SK-N-SH (cell line): ENCODE results near the gene FRMD1. TPM values are rescaled to one million over a fixed set of nuclear protein-coding genes. Genes with fewer than 3 reads are reported as not detected.

ENCODE experiments used
- CTCF ChIA-PET: fragments of 300-600, 350-600 bp; formaldehyde crosslinking; extraction: SDS; loops from one replicate; lab custom pipeline; 2021; lab: Yijun Ruan, JAX
- POLR2A ChIA-PET: fragments of 350-600 bp; sonication (Branson Sonifier 250); formaldehyde crosslinking; extraction: SDS; loops from one replicate; lab custom pipeline; 2020; ENCODE audit warnings: antibody characterized with exemption, inconsistent platforms; lab: Yijun Ruan, JAX
- DNase-seq: peaks from one replicate; pipeline ENCODE4 v3.0.0; 2012
- H2AFZ ChIP-seq: fragments of 200-600 bp; sonication (generic); 2 replicates; pipeline ENCODE4 v1.8.1; 2016; ENCODE audit warnings: antibody characterized with exemption, mild to moderate bottlenecking, low read depth
- H3F3A ChIP-seq: fragments of 200-600 bp; sonication (generic); replicated peaks from 2 replicates; pipeline ENCODE3; 2016; ENCODE audit warnings: antibody characterized with exemption, mild to moderate bottlenecking; ENCODE audit not compliant: insufficient read depth
- H3K27ac ChIP-seq, 2 experiments: fragments of 200-500 bp in 1 of 2; fragments of 200-600 bp in 1 of 2; sonication (Bioruptor generic) in 1 of 2; sonication (generic), shearing (Covaris generic) in 1 of 2; 2 replicates each; pipeline versions ENCODE4 v1.5.1 to v1.6.1; 2014 to 2016; ENCODE audit warnings: low read depth in 2 of 2, inconsistent platforms in 1 of 2, low read length in 1 of 2, mild to moderate bottlenecking in 1 of 2, mixed read lengths in 1 of 2
- H3K27me3 ChIP-seq: fragments of 200-600 bp; sonication (generic), shearing (Covaris generic); 2 replicates; pipeline ENCODE4 v1.6.1; 2016; ENCODE audit warnings: mixed run types; ENCODE audit not compliant: insufficient read depth
- H3K36me3 ChIP-seq, 2 experiments: fragments of 200-500 bp in 1 of 2; fragments of 200-600 bp in 1 of 2; sonication (Bioruptor generic) in 1 of 2; sonication (generic) in 1 of 2; replicated peaks in 1 of 2; 2 replicates each; pipeline versions ENCODE3 to v1.5.1; 2014 to 2016; ENCODE audit warnings: low read length in 1 of 2, mild to moderate bottlenecking in 1 of 2; ENCODE audit not compliant: insufficient read depth in 2 of 2, control insufficient read depth in 1 of 2
- H3K4me1 ChIP-seq, 2 experiments: fragments of 200-500 bp in 1 of 2; fragments of 200-600 bp in 1 of 2; sonication (Bioruptor generic) in 1 of 2; sonication (generic), shearing (Covaris generic) in 1 of 2; 2 replicates each; pipeline versions ENCODE4 v1.5.1 to v1.6.1; 2014 to 2016; ENCODE audit warnings: low read depth in 1 of 2, low read length in 1 of 2, mixed run types in 1 of 2; ENCODE audit not compliant: insufficient read depth in 2 of 2, control insufficient read depth in 1 of 2
- H3K4me2 ChIP-seq: fragments of 200-600 bp; sonication (generic), shearing (Covaris generic); 2 replicates; pipeline ENCODE4 v1.6.1; 2017; ENCODE audit warnings: mixed run types
- H3K4me3 ChIP-seq, 2 experiments: fragments of 200-500 bp in 1 of 2; fragments of 200-600 bp in 1 of 2; sonication (Bioruptor generic) in 1 of 2; sonication (generic), shearing (Covaris generic) in 1 of 2; 2 replicates each; pipeline versions ENCODE4 v1.5.1 to v1.8.1; 2014 to 2016; ENCODE audit warnings: low read depth in 2 of 2, inconsistent platforms in 1 of 2, low read length in 1 of 2, mild to moderate bottlenecking in 1 of 2, mixed read lengths in 1 of 2, moderate library complexity in 1 of 2
- H3K79me2 ChIP-seq: fragments of 200-600 bp; sonication (generic); 2 replicates; pipeline ENCODE4 v1.8.1; 2017; ENCODE audit warnings: mild to moderate bottlenecking; ENCODE audit not compliant: insufficient read depth
- H3K9ac ChIP-seq: fragments of 200-600 bp; sonication (generic); 2 replicates; pipeline ENCODE4 v1.6.1; 2017; ENCODE audit warnings: mixed run types
- H3K9me2 ChIP-seq: fragments of 200-600 bp; sonication (generic); 2 replicates; pipeline ENCODE4 v1.6.1; 2017; ENCODE audit warnings: mixed run types
- H3K9me3 ChIP-seq: fragments of 200-600 bp; sonication (generic); 2 replicates; pipeline ENCODE4 v1.6.1; 2017; ENCODE audit warnings: mixed run types, mild to moderate bottlenecking, moderate library complexity
- H4K20me1 ChIP-seq: fragments of 200-600 bp; sonication (generic); 2 replicates; pipeline ENCODE4 v1.6.1; 2017; ENCODE audit warnings: mild to moderate bottlenecking, mixed run types; ENCODE audit not compliant: insufficient read depth
- EP300 ChIP-seq, 2 experiments: IDR thresholded peaks; 2 replicates each; pipeline versions ENCODE4 v1.4.0 to v1.6.1; 2012; ENCODE audit warnings: borderline replicate concordance in 1 of 2, low read depth in 1 of 2, low read length in 1 of 2
- FOSL2 ChIP-seq: IDR thresholded peaks from 2 replicates; pipeline ENCODE4 v1.4.0; 2012; ENCODE audit warnings: low read depth, mild to moderate bottlenecking, moderate library complexity, borderline replicate concordance
- GATA2 ChIP-seq: sonication (generic); formaldehyde crosslinking; IDR thresholded peaks from 2 replicates; pipeline ENCODE4 v1.5.0; 2020; ENCODE audit warnings: mild to moderate bottlenecking, missing genetic modification reagents
- MEF2A ChIP-seq: IDR thresholded peaks from 2 replicates; pipeline ENCODE4 v1.4.0; 2012; ENCODE audit warnings: low read depth, borderline replicate concordance
- MXI1 ChIP-seq: IDR thresholded peaks from 2 replicates; pipeline ENCODE4 v1.6.1; 2012; ENCODE audit warnings: mild to moderate bottlenecking, low read depth, low read length, improper control_type of control experiment
- RCOR1 ChIP-seq: fragments of 150-350 bp; IDR thresholded peaks from 2 replicates; pipeline ENCODE4 v1.6.1; 2017; ENCODE audit warnings: antibody characterized with exemption, low read length
- WGBS: methylation state at CpG from one replicate; pipeline ENCODE4 v1.1.6; 2017; ENCODE audit warnings: low lambda C conversion rate; 5-methylcytosine and 5-hydroxymethylcytosine counted together
- polyA plus RNA-seq, 3 experiments: library from polyadenylated mRNA; depleted of rRNA; stranded (reverse); fragments of >200 nt; gene quantifications; 2 replicates each; pipeline ENCODE4 v1.2.3, GENCODE V29; 2012
- TF ChIP-seq, protein P1 (sequence below): IDR thresholded peaks from 2 replicates; pipeline ENCODE4 v1.4.0; 2012; ENCODE audit warnings: low read depth, borderline replicate concordance
- TF ChIP-seq, protein P2 (sequence below): IDR thresholded peaks from 2 replicates; pipeline ENCODE4; 2012
- TF ChIP-seq, protein P3 (sequence below): fragments of 150-350 bp; IDR thresholded peaks from 2 replicates; pipeline ENCODE4 v1.6.1; 2016; ENCODE audit warnings: mild to moderate bottlenecking, low read depth, low read length
- TF ChIP-seq, protein P4 (sequence below): IDR thresholded peaks from 2 replicates; pipeline ENCODE4 v1.6.1; 2012; ENCODE audit warnings: mild to moderate bottlenecking, low read depth, low read length, moderate library complexity
- TF ChIP-seq, protein P5 (sequence below): IDR thresholded peaks from 2 replicates; pipeline ENCODE4 v1.4.0; 2012; ENCODE audit warnings: low read depth, borderline replicate concordance

The FRMD1 gene
- polyA plus RNA-seq, 1 of the 3 experiments (the other 2 are of a cell fraction), result not detected

DNA sequence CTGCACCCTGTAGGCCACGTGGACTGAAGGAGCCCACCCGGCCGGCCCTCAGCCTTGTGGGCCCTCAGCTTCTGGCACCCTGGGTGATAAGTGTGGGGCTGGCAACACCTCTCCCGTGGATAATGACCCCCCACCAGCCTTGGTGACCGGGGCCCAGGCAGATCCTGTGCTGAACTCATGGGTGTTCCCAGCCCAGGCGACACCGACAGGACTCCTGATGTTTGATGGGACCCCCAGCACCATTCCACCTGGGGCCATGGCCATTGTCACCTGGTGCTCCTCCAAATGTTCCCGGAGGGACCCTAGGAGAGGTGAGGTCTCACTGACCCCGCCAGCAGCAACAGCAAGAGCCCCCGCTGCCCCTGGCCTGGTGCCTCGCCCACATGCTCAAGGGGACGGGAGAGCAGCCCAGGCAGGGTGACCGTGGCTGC, 19.4 kb upstream of the FRMD1 start (continued):
- TF ChIP-seq, protein P1, sequence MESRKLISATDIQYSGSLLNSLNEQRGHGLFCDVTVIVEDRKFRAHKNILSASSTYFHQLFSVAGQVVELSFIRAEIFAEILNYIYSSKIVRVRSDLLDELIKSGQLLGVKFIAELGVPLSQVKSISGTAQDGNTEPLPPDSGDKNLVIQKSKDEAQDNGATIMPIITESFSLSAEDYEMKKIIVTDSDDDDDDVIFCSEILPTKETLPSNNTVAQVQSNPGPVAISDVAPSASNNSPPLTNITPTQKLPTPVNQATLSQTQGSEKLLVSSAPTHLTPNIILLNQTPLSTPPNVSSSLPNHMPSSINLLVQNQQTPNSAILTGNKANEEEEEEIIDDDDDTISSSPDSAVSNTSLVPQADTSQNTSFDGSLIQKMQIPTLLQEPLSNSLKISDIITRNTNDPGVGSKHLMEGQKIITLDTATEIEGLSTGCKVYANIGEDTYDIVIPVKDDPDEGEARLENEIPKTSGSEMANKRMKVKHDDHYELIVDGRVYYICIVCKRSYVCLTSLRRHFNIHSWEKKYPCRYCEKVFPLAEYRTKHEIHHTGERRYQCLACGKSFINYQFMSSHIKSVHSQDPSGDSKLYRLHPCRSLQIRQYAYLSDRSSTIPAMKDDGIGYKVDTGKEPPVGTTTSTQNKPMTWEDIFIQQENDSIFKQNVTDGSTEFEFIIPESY, result no peak
- TF ChIP-seq, protein P2, sequence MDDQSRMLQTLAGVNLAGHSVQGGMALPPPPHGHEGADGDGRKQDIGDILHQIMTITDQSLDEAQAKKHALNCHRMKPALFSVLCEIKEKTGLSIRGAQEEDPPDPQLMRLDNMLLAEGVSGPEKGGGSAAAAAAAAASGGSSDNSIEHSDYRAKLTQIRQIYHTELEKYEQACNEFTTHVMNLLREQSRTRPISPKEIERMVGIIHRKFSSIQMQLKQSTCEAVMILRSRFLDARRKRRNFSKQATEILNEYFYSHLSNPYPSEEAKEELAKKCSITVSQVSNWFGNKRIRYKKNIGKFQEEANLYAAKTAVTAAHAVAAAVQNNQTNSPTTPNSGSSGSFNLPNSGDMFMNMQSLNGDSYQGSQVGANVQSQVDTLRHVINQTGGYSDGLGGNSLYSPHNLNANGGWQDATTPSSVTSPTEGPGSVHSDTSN, result no peak
- TF ChIP-seq, protein P3, sequence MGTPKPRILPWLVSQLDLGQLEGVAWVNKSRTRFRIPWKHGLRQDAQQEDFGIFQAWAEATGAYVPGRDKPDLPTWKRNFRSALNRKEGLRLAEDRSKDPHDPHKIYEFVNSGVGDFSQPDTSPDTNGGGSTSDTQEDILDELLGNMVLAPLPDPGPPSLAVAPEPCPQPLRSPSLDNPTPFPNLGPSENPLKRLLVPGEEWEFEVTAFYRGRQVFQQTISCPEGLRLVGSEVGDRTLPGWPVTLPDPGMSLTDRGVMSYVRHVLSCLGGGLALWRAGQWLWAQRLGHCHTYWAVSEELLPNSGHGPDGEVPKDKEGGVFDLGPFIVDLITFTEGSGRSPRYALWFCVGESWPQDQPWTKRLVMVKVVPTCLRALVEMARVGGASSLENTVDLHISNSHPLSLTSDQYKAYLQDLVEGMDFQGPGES, result no peak
- no peak for TF ChIP-seq FOSL2

DNA sequence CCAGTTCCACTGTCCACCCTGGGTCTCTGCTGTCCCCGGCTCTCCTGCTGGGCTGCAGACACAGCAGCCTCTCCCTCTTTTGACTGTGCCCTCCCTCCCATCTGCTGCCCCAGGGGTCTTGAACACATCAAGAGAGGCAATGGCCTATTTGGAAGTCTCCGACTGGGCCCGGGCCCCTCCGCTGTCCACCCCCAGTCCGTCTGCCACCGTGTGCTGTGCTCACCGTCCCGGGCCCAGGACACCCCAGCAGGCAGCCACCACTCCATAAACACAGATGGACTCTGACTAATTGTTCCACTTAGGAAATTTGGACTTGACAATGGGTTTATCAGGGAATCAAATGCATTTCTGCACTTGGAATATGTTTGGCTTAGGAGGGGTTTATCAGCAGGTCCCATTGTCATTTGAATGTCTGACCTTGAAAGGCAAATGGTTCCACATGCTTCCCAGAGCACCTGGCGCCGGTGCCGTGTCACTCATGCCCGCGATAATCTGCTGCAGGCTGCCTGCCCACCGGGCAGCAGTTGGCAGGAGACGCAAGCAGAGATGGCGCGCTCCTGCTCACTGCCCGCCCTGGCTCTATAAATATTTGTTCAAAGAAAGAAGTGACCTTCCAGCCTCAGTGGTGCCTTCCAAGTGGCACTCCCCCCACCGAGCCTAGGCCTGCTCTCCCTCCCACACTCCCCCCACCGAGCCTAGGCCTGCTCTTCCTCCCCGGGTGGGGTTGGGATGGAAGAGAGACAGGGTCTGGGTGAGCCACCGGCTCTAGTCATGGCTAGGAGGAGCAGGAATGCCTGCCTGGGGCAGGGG, 18.8 kb upstream of the FRMD1 start:
- Histone ChIP-seq H3K4me1 (peaks cover 0 to 27% of the 10 kb centered on the region in 2 experiments; a peak in 1 of 4 replicates), H3K36me3 (no peaks in the 10 kb centered on the region), H2AFZ (no peak overlapping the region), H4K20me1 (no peaks in the 10 kb centered on the region)
- peak; percentile 82 for DNase-seq
- TF ChIP-seq, protein P4, sequence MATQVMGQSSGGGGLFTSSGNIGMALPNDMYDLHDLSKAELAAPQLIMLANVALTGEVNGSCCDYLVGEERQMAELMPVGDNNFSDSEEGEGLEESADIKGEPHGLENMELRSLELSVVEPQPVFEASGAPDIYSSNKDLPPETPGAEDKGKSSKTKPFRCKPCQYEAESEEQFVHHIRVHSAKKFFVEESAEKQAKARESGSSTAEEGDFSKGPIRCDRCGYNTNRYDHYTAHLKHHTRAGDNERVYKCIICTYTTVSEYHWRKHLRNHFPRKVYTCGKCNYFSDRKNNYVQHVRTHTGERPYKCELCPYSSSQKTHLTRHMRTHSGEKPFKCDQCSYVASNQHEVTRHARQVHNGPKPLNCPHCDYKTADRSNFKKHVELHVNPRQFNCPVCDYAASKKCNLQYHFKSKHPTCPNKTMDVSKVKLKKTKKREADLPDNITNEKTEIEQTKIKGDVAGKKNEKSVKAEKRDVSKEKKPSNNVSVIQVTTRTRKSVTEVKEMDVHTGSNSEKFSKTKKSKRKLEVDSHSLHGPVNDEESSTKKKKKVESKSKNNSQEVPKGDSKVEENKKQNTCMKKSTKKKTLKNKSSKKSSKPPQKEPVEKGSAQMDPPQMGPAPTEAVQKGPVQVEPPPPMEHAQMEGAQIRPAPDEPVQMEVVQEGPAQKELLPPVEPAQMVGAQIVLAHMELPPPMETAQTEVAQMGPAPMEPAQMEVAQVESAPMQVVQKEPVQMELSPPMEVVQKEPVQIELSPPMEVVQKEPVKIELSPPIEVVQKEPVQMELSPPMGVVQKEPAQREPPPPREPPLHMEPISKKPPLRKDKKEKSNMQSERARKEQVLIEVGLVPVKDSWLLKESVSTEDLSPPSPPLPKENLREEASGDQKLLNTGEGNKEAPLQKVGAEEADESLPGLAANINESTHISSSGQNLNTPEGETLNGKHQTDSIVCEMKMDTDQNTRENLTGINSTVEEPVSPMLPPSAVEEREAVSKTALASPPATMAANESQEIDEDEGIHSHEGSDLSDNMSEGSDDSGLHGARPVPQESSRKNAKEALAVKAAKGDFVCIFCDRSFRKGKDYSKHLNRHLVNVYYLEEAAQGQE, result no peak
- peak; percentile 70 for TF ChIP-seq GATA2 (CRISPR knock-in tag)
- no peak for TF ChIP-seq MXI1
- TF ChIP-seq FOSL2, result no peak
- TF ChIP-seq RCOR1, result peak; percentile 59
- TF ChIP-seq, protein P5, sequence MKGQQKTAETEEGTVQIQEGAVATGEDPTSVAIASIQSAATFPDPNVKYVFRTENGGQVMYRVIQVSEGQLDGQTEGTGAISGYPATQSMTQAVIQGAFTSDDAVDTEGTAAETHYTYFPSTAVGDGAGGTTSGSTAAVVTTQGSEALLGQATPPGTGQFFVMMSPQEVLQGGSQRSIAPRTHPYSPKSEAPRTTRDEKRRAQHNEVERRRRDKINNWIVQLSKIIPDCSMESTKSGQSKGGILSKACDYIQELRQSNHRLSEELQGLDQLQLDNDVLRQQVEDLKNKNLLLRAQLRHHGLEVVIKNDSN, result no peak
- no peak for TF ChIP-seq MEF2A
- TF ChIP-seq, protein P3, result no peak
- peak in 1 of 2 experiments; percentile 36; a peak in 1 of 4 replicates for TF ChIP-seq EP300 (IDR thresholded peaks at IDR 0.05; ENCODE audit: borderline replicate concordance in 1 of 2, low read depth in 1 of 2, low read length in 1 of 2)
- TF ChIP-seq, all 33 proteins: peak for 3
- peak overlapping the region in 1 of 2 experiments; percentile 69; a peak in 2 of 4 replicates for H3K27ac ChIP-seq
- no peak overlapping the region for H3K9ac ChIP-seq
- H3K27me3 ChIP-seq, result no peaks in the 10 kb centered on the region
- H3F3A ChIP-seq, result no peaks in the 10 kb centered on the region
- H3K79me2 ChIP-seq, result no peaks in the 10 kb centered on the region
- ChIA-PET POLR2A (no interaction called here), CTCF (no interaction called here)
- 32% methylated on average over 20 of the region's 22 CpGs for WGBS
- no peak overlapping the region for H3K4me3 ChIP-seq
- no peaks in the 10 kb centered on the region for H3K9me3 ChIP-seq
- H3K9me2 ChIP-seq, result no peaks in the 10 kb centered on the region
- H3K4me2 ChIP-seq, result no peak overlapping the region
